C4-2B (cell line): Measurements from ENCODE around the gene NPAS3.

ENCODE experiments used
- H3K27ac ChIP-seq: fragments of 450-650 bp; 2 replicates; pipeline ENCODE4 v1.5.1; 2017
- ZFX ChIP-seq: fragments of 450-650 bp; IDR thresholded peaks from 2 replicates; pipeline ENCODE4 v1.6.1; 2017
- TF ChIP-seq, protein P1 (sequence below): fragments of 450-650 bp; conservative IDR thresholded peaks from 2 replicates; pipeline ENCODE4 v1.5.1; 2017; ENCODE audit warnings: mild to moderate bottlenecking

Gene NPAS3

DNA sequence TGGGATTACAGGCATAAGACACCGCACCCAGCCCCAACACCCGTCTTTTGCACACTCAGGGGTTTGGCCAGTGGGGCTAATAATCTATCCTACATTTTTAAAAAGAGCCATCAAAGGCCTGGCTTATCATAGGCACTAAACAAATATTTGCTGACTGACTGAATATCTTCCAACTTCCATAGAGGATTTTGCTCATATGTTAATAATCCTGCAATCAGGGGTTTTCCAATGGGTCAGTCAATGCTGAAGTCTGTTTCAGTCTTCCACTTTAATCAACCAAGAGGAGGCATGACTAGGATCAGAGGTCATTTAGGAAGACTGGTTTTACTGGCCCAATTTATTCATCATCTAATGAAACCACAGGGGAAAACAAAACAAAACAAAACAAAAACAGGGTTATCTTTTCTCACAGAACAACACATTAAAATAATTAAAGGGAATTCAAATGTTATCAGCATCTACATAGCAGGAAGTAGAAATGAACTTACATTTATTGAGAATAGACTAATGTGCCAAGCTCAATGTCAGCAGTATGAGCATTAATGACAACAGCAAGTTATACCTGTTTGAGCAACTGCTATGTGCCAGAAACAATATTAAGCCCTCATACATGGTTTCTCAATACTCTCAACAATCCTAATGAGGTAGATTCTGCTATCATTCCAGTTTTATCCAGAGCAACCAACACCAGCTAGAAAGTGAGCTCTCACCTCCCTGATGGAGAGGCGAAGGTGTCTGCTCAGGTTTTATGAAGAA, 640.0 kb downstream of the NPAS3 start:
- TF ChIP-seq, protein P1, sequence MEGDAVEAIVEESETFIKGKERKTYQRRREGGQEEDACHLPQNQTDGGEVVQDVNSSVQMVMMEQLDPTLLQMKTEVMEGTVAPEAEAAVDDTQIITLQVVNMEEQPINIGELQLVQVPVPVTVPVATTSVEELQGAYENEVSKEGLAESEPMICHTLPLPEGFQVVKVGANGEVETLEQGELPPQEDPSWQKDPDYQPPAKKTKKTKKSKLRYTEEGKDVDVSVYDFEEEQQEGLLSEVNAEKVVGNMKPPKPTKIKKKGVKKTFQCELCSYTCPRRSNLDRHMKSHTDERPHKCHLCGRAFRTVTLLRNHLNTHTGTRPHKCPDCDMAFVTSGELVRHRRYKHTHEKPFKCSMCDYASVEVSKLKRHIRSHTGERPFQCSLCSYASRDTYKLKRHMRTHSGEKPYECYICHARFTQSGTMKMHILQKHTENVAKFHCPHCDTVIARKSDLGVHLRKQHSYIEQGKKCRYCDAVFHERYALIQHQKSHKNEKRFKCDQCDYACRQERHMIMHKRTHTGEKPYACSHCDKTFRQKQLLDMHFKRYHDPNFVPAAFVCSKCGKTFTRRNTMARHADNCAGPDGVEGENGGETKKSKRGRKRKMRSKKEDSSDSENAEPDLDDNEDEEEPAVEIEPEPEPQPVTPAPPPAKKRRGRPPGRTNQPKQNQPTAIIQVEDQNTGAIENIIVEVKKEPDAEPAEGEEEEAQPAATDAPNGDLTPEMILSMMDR = no peak
- TF ChIP-seq ZFX = no peak
- no peak overlapping the region for H3K27ac ChIP-seq

DNA sequence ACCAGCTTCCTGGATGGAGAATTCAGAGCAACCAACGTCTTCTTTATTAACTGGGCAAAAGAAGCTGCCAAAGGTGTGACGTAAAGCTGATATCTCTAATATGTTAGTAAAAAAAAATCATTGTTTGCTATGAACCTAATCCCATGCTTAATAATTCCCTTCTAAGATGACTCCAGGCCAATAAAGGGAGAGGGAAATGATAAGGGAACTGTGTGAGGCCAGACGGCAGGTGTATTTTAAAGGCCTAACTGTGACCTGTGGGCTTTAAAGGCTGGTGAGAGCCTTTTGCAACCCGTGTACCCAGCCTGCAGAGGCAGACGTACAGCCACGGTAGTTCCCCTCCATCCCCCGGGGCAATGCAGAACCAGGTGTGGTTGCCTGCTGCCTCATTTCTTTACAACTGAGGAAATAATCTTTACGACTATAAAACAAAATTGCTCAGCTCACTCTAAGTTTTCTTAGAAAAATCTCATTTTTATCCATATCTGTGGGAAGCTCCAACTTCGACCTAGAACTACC, 641.6 kb downstream of the NPAS3 start:
- no peak overlapping the region for H3K27ac ChIP-seq
- no peak for TF ChIP-seq ZFX
- TF ChIP-seq, protein P1 = no peak

DNA sequence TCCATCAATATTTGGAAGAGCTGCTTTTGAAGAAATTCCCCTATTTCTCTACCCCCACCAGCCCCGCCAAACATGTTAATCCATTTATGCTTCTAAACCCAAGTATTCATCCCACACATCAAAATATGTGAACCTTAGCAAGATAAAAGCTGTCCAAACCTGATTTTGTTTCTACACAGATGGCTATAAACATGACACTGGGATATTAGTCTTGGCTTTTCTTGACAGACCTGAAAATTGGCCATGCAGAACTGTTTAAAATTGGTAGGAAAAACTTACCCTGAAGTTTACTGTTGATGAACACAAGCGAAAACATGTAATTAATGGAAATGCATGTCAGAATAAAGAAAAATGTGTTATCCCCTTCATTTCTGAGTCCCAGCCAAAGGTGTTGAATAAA, 642.2 kb downstream of the NPAS3 start:
- no peak overlapping the region for H3K27ac ChIP-seq
- no peak for TF ChIP-seq ZFX
- TF ChIP-seq, protein P1 = no peak

DNA sequence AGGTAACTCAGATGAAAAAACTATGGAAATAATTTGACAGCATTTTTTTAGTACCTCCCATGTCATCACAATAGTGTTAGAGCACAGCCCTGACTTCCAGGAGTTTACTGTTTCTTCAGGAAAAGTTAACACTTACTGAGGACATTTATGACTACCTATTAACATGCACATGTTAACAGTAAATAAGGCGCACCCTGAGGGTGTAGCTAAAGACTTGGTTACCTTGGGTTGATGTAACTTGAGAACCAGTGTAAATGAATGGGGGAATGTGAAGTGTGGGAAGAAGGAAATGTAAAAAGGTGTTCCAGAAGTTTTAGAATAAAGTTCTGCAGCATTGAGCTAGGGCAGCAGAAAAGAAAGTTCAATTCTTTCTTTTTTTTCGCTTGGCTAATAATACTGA, 646.0 kb downstream of the NPAS3 start:
- H3K27ac ChIP-seq = no peak overlapping the region
- TF ChIP-seq, protein P1 = no peak
- no peak for TF ChIP-seq ZFX

DNA sequence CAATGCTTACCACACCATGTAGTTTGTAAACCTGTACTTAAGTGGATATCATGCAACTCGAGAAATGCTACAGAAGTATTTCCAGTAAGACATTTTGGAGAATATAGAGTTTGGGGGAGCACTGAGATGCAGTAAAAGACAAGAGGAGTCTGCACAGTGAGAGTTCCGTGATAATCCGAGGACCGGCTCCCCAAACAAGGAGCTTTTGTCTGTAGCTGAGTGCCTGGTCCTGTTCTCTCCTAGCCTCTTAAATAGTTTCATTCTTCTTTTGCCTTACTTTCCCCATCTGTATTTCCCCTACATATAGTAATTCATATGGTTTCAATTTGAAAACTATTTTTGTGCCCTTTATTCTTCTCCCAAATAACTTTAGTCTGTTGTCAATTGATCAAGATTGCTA, 648.1 kb downstream of the NPAS3 start:
- no peak overlapping the region for H3K27ac ChIP-seq

DNA sequence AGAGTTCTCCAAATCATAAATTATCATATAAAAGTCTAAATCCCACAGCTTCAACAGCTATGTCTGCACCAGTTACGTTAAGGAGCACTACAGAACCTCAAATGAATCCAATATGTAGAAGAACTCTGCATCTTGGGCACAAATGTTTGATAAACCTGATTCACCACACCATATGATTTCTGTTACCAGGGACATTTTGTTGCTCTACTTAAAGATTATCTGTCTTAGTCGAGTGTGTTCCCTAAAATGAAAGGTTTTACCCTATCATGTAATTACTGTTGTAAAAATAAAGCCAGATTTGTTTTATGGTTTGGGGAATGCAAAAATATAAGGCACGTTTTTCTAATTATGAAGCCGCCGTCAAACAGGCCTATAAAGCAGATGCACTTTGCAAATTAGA, 649.1 kb downstream of the NPAS3 start:
- no peak for TF ChIP-seq ZFX
- TF ChIP-seq, protein P1 = no peak
- H3K27ac ChIP-seq = no peak overlapping the region

More for the DNA sequence above, 648.1 kb downstream of the NPAS3 start:
- no peak for TF ChIP-seq ZFX
- TF ChIP-seq, protein P1 = no peak

DNA sequence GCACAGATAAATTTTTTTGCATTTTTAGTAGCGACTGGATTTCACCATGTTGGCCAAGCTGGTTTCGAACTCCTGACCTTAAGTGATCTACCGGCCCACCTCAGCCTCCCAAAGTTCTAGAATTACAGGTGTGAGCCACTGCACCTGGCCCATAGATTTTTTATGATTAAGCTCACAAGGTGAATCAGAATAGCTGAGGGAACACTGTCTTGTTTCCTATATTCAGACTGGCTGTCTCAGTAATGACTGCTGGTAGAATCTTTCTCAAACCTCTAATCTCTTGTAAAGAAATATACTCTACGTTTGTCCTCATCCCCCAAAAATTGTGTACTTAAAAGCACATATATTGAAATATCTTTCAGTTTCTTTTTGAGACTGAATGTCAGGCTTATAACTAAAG, 650.1 kb downstream of the NPAS3 start:
- H3K27ac ChIP-seq = no peak overlapping the region
- no peak for TF ChIP-seq ZFX
- TF ChIP-seq, protein P1 = no peak
